ENCODE results near the gene YWHAH. TPM values are rescaled to one million over a fixed set of nuclear protein-coding genes. Genes with fewer than 3 reads are reported as not detected.
A peak's percentile ranks its signal among the peaks of the same experiment; 100 is the strongest.

YWHAH gene
- total RNA-seq, 1 experiment from 2014 or later = 273 TPM

DNA sequence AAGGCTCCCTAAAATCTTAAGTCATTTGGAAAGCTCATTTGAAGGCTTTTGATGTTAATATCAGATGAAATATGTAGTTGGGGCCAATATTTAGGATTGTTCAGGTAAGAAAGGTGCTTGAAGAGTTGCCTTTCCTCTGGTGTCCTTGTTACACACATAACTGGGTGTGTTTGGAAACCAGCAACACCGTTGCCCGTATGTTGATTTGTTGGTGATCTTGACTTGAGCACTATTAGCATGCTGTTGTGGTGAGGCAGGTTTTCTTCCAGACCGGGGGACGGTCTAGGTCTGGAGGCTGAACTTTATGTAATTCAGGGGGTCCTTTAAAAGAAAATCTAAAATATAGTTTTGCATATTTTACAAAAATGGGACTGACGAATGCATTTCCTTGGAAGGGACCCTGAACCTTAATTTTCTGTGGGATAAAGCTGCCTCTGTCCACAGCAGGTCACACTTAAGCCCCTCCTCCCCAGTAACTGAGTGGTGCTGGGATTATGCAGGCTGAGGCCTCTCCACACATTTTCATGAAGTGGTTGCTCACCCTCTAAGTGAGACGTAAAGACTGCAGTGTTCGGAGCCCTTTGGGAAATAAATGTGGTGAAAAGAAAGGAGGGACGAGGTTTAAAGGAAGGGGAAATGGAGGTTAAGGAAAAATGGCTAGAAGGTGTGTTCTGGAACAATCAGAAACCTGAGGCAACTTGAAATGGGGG is 1.8 kb downstream of the YWHAH start:
- Histone ChIP-seq H3K4me3 (peak overlapping the region; percentile 100), H3K4me1 (replicated peaks) (peaks cover 38% of the 10 kb centered on the region), H3K27me3 (replicated peaks) (no peaks in the 10 kb centered on the region), H3K9me3 (replicated peaks) (peaks cover 5% of the 10 kb centered on the region), H3K27ac (peak overlapping the region; percentile 97), H3K36me3 (peaks cover 63% of the 10 kb centered on the region)
- DNase-seq (ENCODE audit: low read depth in 1 of 2, low spot score in 2 of 2) = no peak

DNA sequence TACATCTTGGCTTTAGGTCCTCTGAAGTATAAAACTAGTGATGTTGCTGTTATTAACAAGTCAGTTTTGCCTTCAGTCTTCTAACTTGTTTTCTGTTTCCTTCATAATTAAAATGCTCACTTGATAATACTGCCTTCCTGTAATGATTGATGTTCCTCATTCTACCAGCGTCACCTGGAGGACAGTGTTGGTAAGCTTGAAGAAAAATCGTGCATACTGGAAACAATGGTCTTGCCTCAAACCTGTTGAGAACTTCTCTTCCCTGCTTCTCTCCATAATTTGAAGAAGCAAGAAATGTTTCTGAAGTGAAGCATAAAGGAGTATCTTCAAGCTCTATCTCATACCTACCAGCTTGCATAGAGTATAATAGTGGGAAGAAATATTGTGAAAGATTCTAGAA is 3.0 kb downstream of the YWHAH start:
- peaks cover 74% of the 10 kb centered on the region for H3K36me3 ChIP-seq
- H3K27me3 ChIP-seq (replicated peaks) = no peaks in the 10 kb centered on the region
- DNase-seq (ENCODE audit: low read depth in 1 of 2, low spot score in 2 of 2) = no peak
- no peak overlapping the region for H3K4me3 ChIP-seq
- no peak overlapping the region for H3K27ac ChIP-seq
- peaks cover 49% of the 10 kb centered on the region for H3K4me1 ChIP-seq (replicated peaks)
- peaks cover 5% of the 10 kb centered on the region for H3K9me3 ChIP-seq (replicated peaks)

DNA sequence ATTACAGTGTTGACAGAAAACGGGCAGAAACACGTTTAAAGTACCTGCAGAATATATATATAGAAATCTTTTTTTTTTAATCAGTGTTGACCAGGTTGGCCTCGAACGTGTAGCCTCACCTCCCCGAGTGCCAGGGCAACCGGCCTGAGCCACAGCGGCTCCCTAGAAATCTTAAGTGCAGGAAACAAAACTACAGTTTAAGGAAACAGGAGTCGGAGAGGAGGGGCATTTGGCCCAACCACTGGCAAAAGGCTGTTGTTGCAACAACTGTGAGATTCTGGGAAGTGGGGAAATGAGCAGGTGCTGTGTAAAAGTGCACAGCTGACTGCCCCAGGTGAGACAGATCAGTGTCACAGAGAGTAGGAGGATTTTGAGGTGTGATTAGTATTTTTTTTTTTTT is 3.7 kb downstream of the YWHAH start:
- no peak for DNase-seq (ENCODE audit: low read depth in 1 of 2, low spot score in 2 of 2)
- H3K27ac ChIP-seq = no peak overlapping the region
- peaks cover 5% of the 10 kb centered on the region for H3K9me3 ChIP-seq (replicated peaks)
- no peaks in the 10 kb centered on the region for H3K27me3 ChIP-seq (replicated peaks)
- peaks cover 56% of the 10 kb centered on the region for H3K4me1 ChIP-seq (replicated peaks)
- H3K36me3 ChIP-seq = peaks cover 80% of the 10 kb centered on the region
- no peak overlapping the region for H3K4me3 ChIP-seq

DNA sequence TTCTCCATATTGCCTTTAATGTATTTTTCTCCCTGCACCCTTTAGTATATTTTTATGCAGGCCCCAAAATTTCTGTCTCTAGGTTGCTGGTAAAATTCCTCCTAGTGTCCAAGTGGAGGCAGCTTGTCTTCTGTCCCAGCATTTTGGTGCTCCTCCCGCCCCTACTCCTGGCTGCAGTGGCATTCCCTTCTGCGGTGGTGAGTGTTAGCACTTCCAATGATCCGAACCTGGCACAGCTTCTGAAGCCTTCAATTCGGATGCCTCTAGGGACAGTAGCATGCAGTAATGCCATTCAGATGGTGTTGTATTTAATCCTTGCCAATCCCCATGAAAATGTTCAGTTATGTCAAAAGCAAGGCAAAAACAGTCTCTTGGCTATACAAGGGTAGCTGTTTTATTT is 5.9 kb downstream of the YWHAH start:
- peaks cover 44% of the 10 kb centered on the region for H3K4me1 ChIP-seq (replicated peaks)
- DNase-seq (ENCODE audit: low read depth in 1 of 2, low spot score in 2 of 2) = no peak
- H3K9me3 ChIP-seq (replicated peaks) = no peaks in the 10 kb centered on the region

DNA sequence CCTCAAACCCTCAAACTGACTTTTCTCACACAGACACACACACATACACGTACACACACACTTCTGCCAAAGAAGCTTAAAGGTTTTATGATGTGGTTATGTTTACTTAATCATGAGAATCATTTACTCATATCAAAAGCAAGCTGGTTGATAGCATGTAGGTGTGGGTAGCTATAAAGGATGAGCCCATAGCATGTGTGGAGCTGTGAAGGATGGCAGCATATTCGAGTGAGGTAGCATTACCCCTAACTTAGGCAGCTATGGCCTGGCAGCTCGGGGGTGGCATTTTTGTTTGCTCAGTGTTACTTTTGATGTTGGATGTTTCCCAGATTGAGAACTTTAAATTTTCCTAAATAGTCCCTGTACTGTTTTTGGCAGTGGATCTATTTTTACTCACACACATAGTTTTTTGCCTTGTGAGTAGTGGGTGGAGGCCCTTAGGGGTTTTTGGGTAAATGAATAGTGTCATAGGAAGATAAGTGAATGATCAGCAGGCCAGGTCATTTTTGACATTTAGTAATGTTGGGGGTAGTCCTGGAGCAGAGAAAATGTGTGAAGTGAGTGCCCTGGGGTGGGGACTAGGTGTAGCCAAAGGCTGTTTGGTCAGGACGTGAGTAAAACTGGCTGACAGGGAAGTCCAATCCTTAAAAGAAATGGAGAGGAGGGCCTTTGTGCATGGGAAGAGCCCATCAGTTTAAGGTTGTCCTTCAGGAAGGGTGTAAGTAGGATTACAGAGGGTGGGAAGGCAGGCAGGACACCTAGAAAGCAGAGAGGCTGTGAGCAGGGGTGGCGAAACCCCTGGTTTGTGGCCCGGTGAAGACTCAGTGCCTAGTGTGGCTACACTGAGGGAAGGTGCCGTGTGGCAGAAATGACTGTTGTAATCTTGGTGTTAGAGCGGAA is 7.1 kb downstream of the YWHAH start:
- Histone ChIP-seq H3K27me3 (replicated peaks) (no peaks in the 10 kb centered on the region), H3K4me3 (no peak overlapping the region), H3K9me3 (replicated peaks) (no peaks in the 10 kb centered on the region), H3K27ac (no peak overlapping the region), H3K36me3 (peaks cover 93% of the 10 kb centered on the region), H3K4me1 (replicated peaks) (peaks cover 34% of the 10 kb centered on the region)
- no peak for DNase-seq (ENCODE audit: low read depth in 1 of 2, low spot score in 2 of 2)

More for the DNA sequence above, 5.9 kb downstream of the YWHAH start:
- no peaks in the 10 kb centered on the region for H3K27me3 ChIP-seq (replicated peaks)
- no peak overlapping the region for H3K27ac ChIP-seq
- H3K36me3 ChIP-seq = peaks cover 92% of the 10 kb centered on the region
- H3K4me3 ChIP-seq = no peak overlapping the region

DNA sequence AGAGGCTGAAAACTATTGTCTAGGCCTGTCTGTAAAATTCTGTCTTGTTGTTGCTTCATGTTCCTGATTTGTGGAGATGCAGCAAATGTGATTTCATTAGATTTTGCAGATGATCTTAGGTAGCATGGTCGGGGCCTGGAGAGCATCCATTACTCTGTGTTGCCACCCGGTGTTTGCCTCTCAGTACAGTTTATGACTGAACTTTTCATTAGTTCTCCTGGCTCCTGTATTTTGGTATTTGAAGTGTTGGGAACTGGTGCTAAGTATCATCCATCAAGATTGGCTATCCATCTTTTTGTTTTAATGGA is 7.7 kb downstream of the YWHAH start:
- Histone ChIP-seq H3K9me3 (replicated peaks) (no peaks in the 10 kb centered on the region), H3K27ac (no peak overlapping the region), H3K36me3 (peaks cover 93% of the 10 kb centered on the region), H3K4me3 (no peak overlapping the region), H3K27me3 (replicated peaks) (no peaks in the 10 kb centered on the region), H3K4me1 (replicated peaks) (peaks cover 28% of the 10 kb centered on the region)
- DNase-seq (ENCODE audit: low read depth in 1 of 2, low spot score in 2 of 2) = peak in 1 of 2 experiments; percentile 8

DNA sequence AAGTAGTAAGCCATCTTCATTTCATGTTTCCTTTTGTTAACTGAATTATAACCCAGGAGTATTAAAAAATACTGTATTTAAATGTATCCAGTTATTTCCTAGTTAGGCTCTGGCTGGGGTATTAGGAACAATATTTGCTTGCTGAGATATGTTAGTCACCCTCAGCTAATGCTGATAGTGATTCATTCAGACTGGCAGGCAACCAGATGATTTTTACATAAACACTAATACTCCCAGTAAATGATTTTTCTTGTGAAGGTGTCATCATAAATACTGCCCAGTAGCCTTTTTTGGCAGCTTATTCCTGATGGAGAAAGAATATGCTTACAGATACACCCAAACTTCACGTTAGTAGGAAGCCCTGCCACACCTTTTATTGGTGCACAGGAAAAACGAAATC is 8.1 kb downstream of the YWHAH start:
- Histone ChIP-seq H3K36me3 (peaks cover 93% of the 10 kb centered on the region), H3K9me3 (replicated peaks) (no peaks in the 10 kb centered on the region), H3K27ac (no peak overlapping the region), H3K27me3 (replicated peaks) (no peaks in the 10 kb centered on the region), H3K4me3 (no peak overlapping the region), H3K4me1 (replicated peaks) (peaks cover 28% of the 10 kb centered on the region)
- peak in 1 of 2 experiments; percentile 31 for DNase-seq (ENCODE audit: low read depth in 1 of 2, low spot score in 2 of 2)

DNA sequence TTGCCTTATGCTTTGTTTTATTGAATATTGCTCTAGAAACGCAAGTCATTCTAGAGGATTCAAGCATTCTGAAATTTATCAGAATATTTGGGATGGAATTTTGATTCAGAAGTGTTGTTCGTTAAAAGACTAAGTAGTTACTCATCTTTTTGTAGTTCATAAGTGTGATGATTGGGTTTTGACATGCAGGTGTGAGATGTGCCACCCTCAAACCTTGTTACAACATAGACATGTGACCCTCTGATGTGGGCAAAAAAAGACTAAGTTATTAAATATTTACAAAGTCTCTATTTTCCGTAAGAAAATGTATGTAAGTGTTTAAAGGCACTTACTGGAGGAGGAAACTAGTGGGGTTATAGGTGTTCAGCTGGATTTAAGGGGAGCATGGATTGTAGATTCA is 8.9 kb downstream of the YWHAH start:
- Histone ChIP-seq H3K9me3 (replicated peaks) (no peaks in the 10 kb centered on the region), H3K36me3 (peaks cover 93% of the 10 kb centered on the region), H3K27me3 (replicated peaks) (no peaks in the 10 kb centered on the region), H3K27ac (no peak overlapping the region), H3K4me3 (no peak overlapping the region), H3K4me1 (replicated peaks) (peaks cover 28% of the 10 kb centered on the region)
- DNase-seq (ENCODE audit: low read depth in 1 of 2, low spot score in 2 of 2) = no peak

DNA sequence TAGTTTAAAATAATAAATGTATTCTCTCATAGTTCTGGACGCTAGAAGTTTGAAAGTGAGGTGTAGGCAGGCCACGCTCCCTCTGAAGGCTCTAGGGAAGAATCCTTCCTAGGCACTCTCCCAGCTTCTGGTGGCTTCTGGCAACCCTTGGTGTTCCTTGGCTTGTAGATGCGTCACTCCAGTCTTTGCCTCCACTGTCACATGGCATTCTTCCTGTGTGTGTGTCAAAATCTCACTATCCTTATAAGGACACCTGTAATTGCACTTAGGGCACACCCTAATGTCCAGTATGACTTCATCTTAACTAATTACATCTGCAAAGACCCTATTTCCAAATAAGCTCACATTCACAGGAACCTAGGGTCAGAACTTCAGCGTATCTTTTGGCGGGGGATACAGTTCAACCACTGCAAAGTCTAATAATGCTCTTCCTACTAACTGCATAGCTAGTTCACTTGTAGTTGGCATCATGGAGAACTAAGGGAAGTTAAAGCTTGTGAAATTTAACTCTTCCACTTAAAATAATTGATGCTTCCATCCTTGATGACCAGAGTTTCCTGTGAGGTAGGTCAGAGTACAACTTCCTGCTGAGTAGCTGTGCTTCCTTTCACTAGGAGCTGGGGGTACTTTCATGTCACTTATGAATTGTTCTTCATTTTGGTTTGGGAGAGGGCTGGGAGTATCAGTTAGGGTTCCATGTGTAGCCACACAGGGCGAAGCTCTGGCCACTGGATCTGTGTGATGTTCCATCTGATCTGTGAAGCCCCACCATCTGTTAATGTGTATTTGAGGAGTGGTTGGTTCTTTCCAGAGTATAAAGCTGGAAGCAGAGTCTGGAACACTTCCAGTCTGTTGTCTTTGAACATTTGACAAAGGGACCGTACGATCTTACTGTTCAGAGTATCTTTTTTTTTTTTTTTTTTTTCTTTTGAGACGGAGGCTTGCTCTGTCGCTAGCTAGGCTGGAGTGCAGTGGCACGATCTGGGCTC is 10.5 kb downstream of the YWHAH start:
- H3K9me3 ChIP-seq (replicated peaks) = no peaks in the 10 kb centered on the region
- peaks cover 85% of the 10 kb centered on the region for H3K36me3 ChIP-seq
- no peaks in the 10 kb centered on the region for H3K27me3 ChIP-seq (replicated peaks)
- H3K27ac ChIP-seq = no peak overlapping the region
- H3K4me3 ChIP-seq = no peak overlapping the region
- H3K4me1 ChIP-seq (replicated peaks) = peaks cover 28% of the 10 kb centered on the region
- DNase-seq (ENCODE audit: low read depth in 1 of 2, low spot score in 2 of 2) = no peak

DNA sequence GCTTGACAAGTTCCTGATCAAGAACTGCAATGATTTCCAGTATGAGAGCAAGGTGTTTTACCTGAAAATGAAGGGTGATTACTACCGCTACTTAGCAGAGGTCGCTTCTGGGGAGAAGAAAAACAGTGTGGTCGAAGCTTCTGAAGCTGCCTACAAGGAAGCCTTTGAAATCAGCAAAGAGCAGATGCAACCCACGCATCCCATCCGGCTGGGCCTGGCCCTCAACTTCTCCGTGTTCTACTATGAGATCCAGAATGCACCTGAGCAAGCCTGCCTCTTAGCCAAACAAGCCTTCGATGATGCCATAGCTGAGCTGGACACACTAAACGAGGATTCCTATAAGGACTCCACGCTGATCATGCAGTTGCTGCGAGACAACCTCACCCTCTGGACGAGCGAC is 12.0 kb downstream of the YWHAH start:
- H3K27me3 ChIP-seq (replicated peaks) = no peaks in the 10 kb centered on the region
- no peaks in the 10 kb centered on the region for H3K9me3 ChIP-seq (replicated peaks)
- DNase-seq (ENCODE audit: low read depth in 1 of 2, low spot score in 2 of 2) = no peak
- no peak overlapping the region for H3K4me3 ChIP-seq
- H3K36me3 ChIP-seq = peaks cover 72% of the 10 kb centered on the region
- H3K4me1 ChIP-seq (replicated peaks) = peaks cover 16% of the 10 kb centered on the region
- no peak overlapping the region for H3K27ac ChIP-seq

DNA sequence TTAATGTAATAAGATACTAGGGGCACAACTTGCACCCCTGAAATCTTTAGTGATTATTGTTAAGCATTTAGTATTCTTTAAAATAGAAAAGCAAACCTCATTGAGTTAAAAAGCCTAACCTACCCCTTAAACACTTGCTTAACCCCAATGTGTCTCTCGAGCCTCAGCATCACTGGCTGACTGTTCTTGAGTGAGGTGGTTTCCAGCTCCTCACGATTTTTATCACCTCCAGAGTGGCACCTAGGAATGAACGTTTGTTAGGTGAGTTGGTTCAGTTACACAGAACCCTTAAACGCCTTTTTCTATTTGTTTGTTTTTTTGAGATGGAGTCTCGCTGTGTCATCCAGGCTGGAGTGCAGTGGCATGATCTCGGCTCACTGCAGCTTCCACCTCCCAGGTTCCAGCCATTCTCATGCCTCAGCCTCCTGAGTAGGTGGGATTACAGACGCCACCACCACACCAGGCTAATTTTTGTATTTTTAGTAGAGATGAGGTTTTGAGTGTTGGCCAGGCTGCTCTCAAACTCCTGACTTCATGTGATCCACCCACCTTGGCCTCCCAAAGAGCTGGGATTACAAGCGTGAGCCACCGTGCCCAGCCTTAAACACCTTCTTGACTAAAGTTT is 13.7 kb downstream of the YWHAH start:
- Histone ChIP-seq H3K36me3 (peaks cover 55% of the 10 kb centered on the region), H3K4me1 (replicated peaks) (no peaks in the 10 kb centered on the region), H3K27me3 (replicated peaks) (no peaks in the 10 kb centered on the region), H3K9me3 (replicated peaks) (no peaks in the 10 kb centered on the region), H3K4me3 (no peak overlapping the region), H3K27ac (no peak overlapping the region)
- no peak for DNase-seq (ENCODE audit: low read depth in 1 of 2, low spot score in 2 of 2)

DNA sequence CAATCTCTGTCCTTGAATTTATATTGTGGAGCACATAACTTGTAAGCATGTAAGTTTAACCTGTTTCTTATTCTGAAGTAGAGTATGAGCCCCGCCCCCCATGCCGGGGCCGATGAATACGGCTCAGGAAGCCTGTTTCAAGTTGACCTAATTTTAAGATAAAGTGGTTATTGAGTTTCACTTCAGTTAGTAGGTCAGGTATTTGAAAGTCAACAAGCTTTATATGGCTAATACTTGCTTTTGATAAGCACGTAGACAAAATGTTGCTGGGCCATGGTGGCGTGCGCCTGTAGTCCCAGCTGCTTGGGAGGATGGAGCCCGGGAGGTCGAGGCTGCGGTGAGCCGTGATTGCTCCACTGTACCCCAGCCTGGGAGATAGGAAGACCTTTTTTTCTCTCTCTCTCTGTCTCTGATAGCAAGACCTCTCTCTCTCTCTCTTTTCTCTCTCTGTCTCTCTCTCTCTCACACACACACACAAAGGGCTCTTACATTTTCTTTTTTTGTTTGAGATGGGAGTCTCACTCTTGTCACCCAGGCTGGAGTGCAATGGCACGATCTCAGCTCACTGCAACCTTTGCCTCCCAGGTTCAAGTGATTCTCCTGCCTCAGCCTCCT is 14.4 kb downstream of the YWHAH start:
- no peak overlapping the region for H3K27ac ChIP-seq
- no peak overlapping the region for H3K4me3 ChIP-seq
- no peaks in the 10 kb centered on the region for H3K9me3 ChIP-seq (replicated peaks)
- DNase-seq (ENCODE audit: low read depth in 1 of 2, low spot score in 2 of 2) = no peak
- no peaks in the 10 kb centered on the region for H3K27me3 ChIP-seq (replicated peaks)
- H3K36me3 ChIP-seq = peaks cover 49% of the 10 kb centered on the region
- no peaks in the 10 kb centered on the region for H3K4me1 ChIP-seq (replicated peaks)

DNA sequence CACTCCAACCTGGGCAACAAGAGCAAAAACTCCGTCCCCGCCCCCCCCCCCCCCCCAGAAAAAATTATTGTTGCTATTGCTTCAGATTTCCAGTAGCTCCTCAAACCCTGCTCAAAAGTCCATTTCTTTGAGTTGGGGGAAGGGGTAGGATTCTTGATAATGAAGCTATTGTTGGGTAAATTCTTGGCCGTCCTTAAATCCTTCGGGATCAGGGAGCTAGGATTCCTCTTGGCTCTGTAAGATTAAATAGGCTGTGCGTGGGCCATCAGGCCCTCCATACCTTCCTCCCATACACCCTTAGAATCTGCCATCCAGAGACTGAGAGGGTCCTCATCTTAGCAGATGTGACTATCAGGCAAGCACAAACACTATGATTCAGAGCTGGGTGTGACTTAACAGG is 16.4 kb downstream of the YWHAH start:
- DNase-seq (ENCODE audit: low read depth in 1 of 2, low spot score in 2 of 2) = no peak
- Histone ChIP-seq H3K36me3 (peaks cover 31% of the 10 kb centered on the region), H3K4me1 (replicated peaks) (no peaks in the 10 kb centered on the region), H3K27ac (no peak overlapping the region), H3K9me3 (replicated peaks) (no peaks in the 10 kb centered on the region), H3K27me3 (replicated peaks) (no peaks in the 10 kb centered on the region), H3K4me3 (no peak overlapping the region)
